HepG2 (cell line): ENCODE data around the gene CTF1. TPM values are rescaled to one million over a fixed set of nuclear protein-coding genes. Genes with fewer than 3 reads are reported as not detected.
A peak's percentile ranks its signal among the peaks of the same experiment; 100 is the strongest.

Source experiments
- GABPA ChIP-seq, 2 experiments: IDR thresholded peaks; 2 replicates each; pipeline ENCODE4 v1.6.1; 2011 to 2016; ENCODE audit warnings: low read depth in 2 of 2, low read length in 1 of 2, missing biosample characterization in 1 of 2, missing genetic modification characterization in 1 of 2
- NFYC ChIP-seq: IDR thresholded peaks from 2 replicates; pipeline ENCODE4 v1.6.1; 2016; ENCODE audit warnings: missing genetic modification reagents, missing compliant biosample characterization
- PHB2 ChIP-seq: fragments of 450-650 bp; IDR thresholded peaks from 2 replicates; pipeline ENCODE4 v1.6.1; 2018; ENCODE audit not compliant: partially characterized antibody
- SYNCRIP ChIP-seq: fragments of 200-400 bp; formaldehyde crosslinking; IDR thresholded peaks from 2 replicates; pipeline ENCODE4 v1.6.1; 2018; ENCODE audit warnings: mild to moderate bottlenecking, low read depth, low read length; ENCODE audit not compliant: insufficient read depth
- TBX3 ChIP-seq: fragments of 450-650 bp; IDR thresholded peaks from 2 replicates; pipeline ENCODE4 v1.6.1; 2017; ENCODE audit warnings: antibody characterized with exemption, mild to moderate bottlenecking, inconsistent platforms, borderline replicate concordance
- THRA ChIP-seq: sonication (generic); formaldehyde crosslinking; IDR thresholded peaks from 2 replicates; pipeline ENCODE4 v1.4.0; 2020; ENCODE audit warnings: missing genetic modification reagents, borderline replicate concordance
- THYN1 ChIP-seq: sonication (generic); formaldehyde crosslinking; IDR thresholded peaks from 2 replicates; pipeline ENCODE4 v1.8.1; 2023; ENCODE audit warnings: low read depth, mild to moderate bottlenecking, moderate library complexity, missing genetic modification reagents, borderline replicate concordance
- ZNF274 ChIP-seq: sonication (generic); formaldehyde crosslinking; IDR thresholded peaks from 2 replicates; pipeline ENCODE4 v1.5.1; 2020; ENCODE audit warnings: mild to moderate bottlenecking, missing genetic modification reagents
- ZNF558 ChIP-seq: sonication (generic); formaldehyde crosslinking; IDR thresholded peaks from 2 replicates; pipeline ENCODE4 v1.9.0; 2022; ENCODE audit warnings: mild to moderate bottlenecking, missing genetic modification reagents, borderline replicate concordance
- ZNF569 ChIP-seq: sonication (generic); formaldehyde crosslinking; IDR thresholded peaks from 2 replicates; pipeline ENCODE4 v1.5.0; 2020; ENCODE audit warnings: mild to moderate bottlenecking, missing genetic modification reagents, moderate library complexity, borderline replicate concordance
- ZNF572 ChIP-seq: sonication (generic); formaldehyde crosslinking; IDR thresholded peaks from 2 replicates; pipeline ENCODE4 v1.5.1; 2020; ENCODE audit warnings: mild to moderate bottlenecking, missing genetic modification reagents
- ZNF580 ChIP-seq: IDR thresholded peaks from 2 replicates; pipeline ENCODE4 v1.6.1; 2016; ENCODE audit warnings: low read depth, borderline replicate concordance
- ZNF841 ChIP-seq: sonication (generic); formaldehyde crosslinking; IDR thresholded peaks from 2 replicates; pipeline ENCODE4 v1.8.1; 2023; ENCODE audit warnings: missing genetic modification reagents, borderline replicate concordance
- polyA plus RNA-seq, 8 experiments: library from polyadenylated mRNA; depleted of rRNA in 3 of 8; stranded (reverse) in 7 of 8; unstranded in 1 of 8; fragments of >200 nt; fragmentation: Illumina TruSeq in 4 of 8; extraction: Trizol in 4 of 8; gene quantifications; 2 replicates each; pipeline versions ENCODE4 v1.2.1 to v1.2.3, GENCODE V29; 2011 to 2016; ENCODE audit warnings: low read depth in 4 of 8, missing spikeins in 1 of 8, mixed read lengths in 1 of 8; ENCODE audit not compliant: insufficient read depth in 1 of 8
- total RNA-seq, 5 experiments: library from RNA; depleted of rRNA; stranded (reverse); fragments of >200 nt; fragmentation: Illumina TruSeq; extraction: Trizol; gene quantifications; 2 replicates each; pipeline ENCODE4 v1.2.3, GENCODE V29; 2016; ENCODE audit warnings: low read depth in 1 of 5
- TF ChIP-seq, protein P1 (sequence below): IDR thresholded peaks from 2 replicates; pipeline ENCODE4 v1.6.1; 2016; ENCODE audit warnings: low read depth, control low read depth
- TF ChIP-seq, protein P2 (sequence below): sonication (generic); formaldehyde crosslinking; IDR thresholded peaks from 2 replicates; pipeline ENCODE4 v1.4.0; 2020; ENCODE audit warnings: missing genetic modification reagents, borderline replicate concordance
- TF ChIP-seq, protein P3 (sequence below): sonication (generic); formaldehyde crosslinking; IDR thresholded peaks from 2 replicates; pipeline ENCODE4 v1.5.0; 2020; ENCODE audit warnings: missing genetic modification reagents

CTF1 gene
- total and polyA plus RNA-seq, 2 of the 13 experiments (the other 11 are each of a cell fraction or from before 2014, with no cell fraction given) = 0.13 to 1.8 TPM

GRCh38 chr16:30874821-30875717, 21.3 kb upstream of the CTF1 start (continued):
- TF ChIP-seq ZNF558 (peak; percentile 94), ZNF274 (CRISPR knock-in tag) (peak; percentile 93), GABPA (IDR thresholded peaks at IDR 0.05; ENCODE audit: low read depth, low read length) (peak; percentile 99), GABPA (CRISPR knock-in tag; IDR thresholded peaks at IDR 0.05; ENCODE audit: low read depth) (peak; percentile 94), PHB2 (no peak), ZNF841 (peak; percentile 61; the same call in 1 of the 2 replicates), TBX3 (peak; percentile 6; the same call in 1 of the 2 replicates), ZNF569 (CRISPR knock-in tag) (no peak; the same call in 1 of the 2 replicates), NFYC (CRISPR knock-in tag) (peak; percentile 65), ZNF572 (CRISPR knock-in tag) (peak; percentile 79), SYNCRIP (no peak), THRA (peak; percentile 94), THYN1 (0 out of 2 replicates have a peak, but pooled peaks have one; percentile 41), ZNF580 (peak; percentile 99; the same call in 1 of the 2 replicates)
- TF ChIP-seq, protein P1, sequence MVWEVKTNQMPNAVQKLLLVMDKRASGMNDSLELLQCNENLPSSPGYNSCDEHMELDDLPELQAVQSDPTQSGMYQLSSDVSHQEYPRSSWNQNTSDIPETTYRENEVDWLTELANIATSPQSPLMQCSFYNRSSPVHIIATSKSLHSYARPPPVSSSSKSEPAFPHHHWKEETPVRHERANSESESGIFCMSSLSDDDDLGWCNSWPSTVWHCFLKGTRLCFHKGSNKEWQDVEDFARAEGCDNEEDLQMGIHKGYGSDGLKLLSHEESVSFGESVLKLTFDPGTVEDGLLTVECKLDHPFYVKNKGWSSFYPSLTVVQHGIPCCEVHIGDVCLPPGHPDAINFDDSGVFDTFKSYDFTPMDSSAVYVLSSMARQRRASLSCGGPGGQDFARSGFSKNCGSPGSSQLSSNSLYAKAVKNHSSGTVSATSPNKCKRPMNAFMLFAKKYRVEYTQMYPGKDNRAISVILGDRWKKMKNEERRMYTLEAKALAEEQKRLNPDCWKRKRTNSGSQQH = peak; percentile 97
- TF ChIP-seq, protein P2, sequence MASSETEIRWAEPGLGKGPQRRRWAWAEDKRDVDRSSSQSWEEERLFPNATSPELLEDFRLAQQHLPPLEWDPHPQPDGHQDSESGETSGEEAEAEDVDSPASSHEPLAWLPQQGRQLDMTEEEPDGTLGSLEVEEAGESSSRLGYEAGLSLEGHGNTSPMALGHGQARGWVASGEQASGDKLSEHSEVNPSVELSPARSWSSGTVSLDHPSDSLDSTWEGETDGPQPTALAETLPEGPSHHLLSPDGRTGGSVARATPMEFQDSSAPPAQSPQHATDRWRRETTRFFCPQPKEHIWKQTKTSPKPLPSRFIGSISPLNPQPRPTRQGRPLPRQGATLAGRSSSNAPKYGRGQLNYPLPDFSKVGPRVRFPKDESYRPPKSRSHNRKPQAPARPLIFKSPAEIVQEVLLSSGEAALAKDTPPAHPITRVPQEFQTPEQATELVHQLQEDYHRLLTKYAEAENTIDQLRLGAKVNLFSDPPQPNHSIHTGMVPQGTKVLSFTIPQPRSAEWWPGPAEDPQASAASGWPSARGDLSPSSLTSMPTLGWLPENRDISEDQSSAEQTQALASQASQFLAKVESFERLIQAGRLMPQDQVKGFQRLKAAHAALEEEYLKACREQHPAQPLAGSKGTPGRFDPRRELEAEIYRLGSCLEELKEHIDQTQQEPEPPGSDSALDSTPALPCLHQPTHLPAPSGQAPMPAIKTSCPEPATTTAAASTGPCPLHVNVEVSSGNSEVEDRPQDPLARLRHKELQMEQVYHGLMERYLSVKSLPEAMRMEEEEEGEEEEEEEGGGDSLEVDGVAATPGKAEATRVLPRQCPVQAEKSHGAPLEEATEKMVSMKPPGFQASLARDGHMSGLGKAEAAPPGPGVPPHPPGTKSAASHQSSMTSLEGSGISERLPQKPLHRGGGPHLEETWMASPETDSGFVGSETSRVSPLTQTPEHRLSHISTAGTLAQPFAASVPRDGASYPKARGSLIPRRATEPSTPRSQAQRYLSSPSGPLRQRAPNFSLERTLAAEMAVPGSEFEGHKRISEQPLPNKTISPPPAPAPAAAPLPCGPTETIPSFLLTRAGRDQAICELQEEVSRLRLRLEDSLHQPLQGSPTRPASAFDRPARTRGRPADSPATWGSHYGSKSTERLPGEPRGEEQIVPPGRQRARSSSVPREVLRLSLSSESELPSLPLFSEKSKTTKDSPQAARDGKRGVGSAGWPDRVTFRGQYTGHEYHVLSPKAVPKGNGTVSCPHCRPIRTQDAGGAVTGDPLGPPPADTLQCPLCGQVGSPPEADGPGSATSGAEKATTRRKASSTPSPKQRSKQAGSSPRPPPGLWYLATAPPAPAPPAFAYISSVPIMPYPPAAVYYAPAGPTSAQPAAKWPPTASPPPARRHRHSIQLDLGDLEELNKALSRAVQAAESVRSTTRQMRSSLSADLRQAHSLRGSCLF = peak; percentile 82; the same call in 1 of the 2 replicates
- TF ChIP-seq, protein P3, sequence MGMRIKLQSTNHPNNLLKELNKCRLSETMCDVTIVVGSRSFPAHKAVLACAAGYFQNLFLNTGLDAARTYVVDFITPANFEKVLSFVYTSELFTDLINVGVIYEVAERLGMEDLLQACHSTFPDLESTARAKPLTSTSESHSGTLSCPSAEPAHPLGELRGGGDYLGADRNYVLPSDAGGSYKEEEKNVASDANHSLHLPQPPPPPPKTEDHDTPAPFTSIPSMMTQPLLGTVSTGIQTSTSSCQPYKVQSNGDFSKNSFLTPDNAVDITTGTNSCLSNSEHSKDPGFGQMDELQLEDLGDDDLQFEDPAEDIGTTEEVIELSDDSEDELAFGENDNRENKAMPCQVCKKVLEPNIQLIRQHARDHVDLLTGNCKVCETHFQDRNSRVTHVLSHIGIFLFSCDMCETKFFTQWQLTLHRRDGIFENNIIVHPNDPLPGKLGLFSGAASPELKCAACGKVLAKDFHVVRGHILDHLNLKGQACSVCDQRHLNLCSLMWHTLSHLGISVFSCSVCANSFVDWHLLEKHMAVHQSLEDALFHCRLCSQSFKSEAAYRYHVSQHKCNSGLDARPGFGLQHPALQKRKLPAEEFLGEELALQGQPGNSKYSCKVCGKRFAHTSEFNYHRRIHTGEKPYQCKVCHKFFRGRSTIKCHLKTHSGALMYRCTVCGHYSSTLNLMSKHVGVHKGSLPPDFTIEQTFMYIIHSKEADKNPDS = no peak
